Stimulated activated CD8-positive, alpha-beta memory T cell treated with anti-CD3 and anti-CD28 coated beads, Interleukin-4, amount 100 ng/mL, for 4 hours (primary cell): Measurements from ENCODE around the gene DUT.

Experiments used
- DNase-seq, 2 donors: peaks; one replicate each; pipeline ENCODE4 v3.0.0-alpha.2; 2020; ENCODE audit warnings: low read depth in 2 of 2, low spot score in 1 of 2

Gene DUT

DNA sequence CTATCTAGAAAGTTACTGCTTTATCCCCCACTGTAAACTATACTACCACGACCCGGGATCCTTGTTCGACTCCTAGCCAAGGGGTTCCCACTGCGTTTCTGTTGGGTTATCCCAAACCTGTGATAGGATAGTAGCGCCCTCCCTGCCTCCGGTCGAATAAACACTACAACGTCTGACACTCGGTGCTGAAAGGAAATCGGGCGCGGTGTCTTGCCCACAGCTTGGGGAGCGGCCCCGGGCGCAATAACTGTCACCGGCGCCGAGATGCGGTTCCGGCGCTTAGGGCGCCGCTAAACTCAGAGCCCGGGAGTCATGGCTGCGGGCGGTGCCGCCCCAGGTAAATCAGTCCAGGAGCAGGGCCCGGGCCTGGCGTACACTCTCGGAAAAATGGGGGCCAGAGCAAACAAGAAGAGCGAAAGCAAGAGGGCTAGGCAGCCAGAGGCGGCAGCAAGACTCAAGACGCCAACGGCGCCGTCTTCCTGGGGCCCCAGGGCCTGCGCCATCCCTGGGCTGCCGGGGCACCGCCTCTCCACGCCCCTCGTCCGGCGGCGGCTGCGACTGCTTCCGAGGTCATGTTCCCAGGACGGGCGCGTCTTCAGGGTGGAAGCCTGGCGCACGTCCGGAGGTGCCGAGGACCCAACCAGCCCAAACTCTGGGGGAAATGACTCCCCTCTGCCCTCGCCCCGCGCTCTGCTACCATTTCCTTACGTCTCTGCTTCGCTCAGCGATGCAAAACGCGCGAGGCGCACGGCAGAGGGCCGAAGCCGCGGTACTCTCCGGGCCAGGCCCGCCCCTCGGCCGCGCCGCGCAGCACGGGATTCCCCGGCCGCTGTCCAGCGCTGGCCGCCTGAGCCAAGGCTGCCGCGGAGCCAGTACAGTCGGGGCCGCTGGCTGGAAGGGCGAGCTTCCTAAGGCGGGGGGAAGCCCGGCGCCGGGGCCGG lies at the start of gene DUT:
DUT (plus strand) TSS at position 575 of the 941 bp plus-strand sequence; CDS start at position 662, 87 bp downstream.
- DNase-seq: peak; percentile 43 to 56

DNA sequence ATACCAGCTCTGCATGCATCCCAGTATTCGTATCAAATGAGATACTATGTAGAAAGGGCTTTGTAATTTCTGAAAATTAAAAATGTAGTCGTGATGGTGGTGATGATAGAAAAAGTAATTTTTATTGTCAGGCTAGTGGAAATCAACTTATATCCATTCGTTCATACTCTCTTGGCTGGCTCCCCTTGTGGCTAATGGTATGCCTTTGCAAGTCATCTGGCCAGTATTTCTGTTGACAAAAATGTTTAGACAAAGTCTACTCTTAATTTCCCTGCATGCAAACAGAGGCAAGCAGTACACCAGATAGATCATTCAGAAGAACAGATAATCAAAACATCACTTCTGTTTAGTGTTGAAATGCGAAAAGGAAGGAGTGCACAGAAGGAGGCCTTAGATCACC lies 49.6 kb upstream of the DUT start:
- no peak for DNase-seq

DNA sequence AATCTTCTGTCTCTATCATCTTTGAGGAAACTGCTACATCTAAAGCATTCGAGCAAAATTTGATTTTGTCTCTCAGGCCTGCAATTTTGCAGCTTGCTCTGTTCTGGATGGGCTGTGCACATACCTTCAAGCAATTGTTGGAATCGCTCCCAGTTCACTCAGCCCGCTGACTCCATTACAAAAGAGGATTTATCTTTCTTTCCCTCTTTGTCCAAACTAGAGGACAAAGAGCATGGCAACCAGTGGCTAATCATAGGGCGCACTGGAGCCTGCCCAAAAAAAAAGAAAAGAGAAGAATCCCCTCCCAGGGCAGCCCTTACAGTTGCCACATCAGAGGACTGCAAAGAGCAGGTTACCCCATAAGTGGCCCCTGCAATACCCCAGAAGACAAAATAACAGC lies 49.0 kb upstream of the DUT start:
- DNase-seq: no peak

GRCh38 chr15:48283396-48284145 lies 47.7 kb upstream of the DUT start:
- no peak for DNase-seq

DNA sequence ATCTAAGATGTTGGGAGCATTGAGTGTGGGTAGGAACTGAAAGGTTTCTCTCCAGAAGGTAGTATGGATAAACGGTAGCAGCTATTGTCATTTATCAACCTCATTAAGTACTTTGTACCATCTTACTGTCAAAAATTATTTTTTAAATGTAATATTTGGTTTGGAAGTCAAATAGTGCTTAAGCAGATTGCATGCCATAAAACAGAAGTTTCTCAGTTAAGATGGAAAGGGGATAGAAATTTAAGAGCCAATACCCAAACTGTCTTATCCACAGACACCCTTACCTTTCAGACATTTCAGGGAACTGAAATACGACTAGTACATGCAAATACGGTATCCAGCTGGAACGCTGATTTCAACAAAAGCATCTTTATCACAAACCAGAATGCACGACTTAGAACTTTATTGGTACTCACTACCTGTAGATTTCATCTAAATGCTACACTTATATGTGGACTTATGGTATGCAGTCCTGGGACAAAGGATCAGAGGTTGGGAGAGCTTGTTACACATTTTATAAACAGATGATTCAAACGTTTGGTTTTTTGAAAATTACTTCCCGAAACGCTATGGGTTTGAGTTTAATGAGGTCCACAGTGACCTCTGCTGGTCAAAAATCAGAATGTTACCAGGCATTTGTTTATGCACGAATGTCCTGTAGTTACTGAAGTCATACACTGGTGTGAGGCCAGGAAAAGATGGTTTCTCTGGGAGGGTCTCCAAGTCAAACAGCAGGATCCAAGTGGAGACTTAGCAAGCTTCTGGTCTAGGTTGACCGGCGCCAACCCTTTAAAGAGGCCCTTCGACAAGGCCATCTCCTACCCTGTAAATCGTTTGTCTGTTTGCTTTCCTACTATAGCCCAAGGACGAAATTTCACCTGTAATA lies 45.7 kb upstream of the DUT start:
- DNase-seq: no peak

GRCh38 chr15:48289628-48290027 lies 41.6 kb upstream of the DUT start:
- DNase-seq: no peak

- no peak for DNase-seq
Observed at GRCh38 chr15:48292458-48292857, 38.8 kb upstream of the DUT start.

DNA sequence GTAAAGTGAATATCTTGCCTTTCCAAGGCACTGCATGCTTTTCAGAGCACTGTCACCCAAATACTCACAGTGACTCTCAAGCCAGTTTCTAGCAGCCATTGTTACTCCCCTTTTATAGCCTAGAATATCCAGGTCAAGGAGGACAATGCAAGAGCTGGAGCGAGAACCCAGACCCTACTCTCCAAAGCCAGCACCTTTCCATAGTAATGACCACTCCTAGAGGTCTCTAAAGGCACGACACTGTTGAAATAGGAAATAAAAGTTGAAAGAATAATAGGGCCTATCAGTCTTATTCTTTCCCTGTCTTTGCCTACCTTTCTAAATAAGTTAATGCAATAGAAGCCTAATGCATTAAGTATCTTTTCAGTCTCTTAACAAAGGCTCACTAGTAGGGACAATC lies 33.6 kb upstream of the DUT start:
- DNase-seq: no peak

- no peak for DNase-seq
Observed at GRCh38 chr15:48298914-48299313, 32.3 kb upstream of the DUT start.

DNA sequence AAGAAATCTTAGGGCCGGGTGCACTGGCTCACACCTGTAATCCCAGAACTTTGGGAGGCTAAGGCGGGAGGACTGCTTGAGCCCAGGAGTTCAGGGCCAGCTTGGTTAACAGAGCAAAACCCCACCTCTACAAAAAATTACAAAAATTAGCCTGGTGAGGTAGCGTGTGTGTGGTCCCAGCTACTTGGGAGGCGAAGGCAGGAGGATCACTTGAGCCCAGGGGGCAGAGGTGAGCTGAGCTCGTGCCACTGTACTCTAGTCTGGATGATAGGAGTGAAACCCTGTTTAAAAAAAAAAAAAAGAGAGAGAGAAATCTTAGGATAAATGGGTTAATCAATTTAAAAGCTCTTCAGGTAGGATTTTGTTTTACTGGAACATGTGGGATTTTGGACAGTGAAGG lies 31.2 kb upstream of the DUT start:
- DNase-seq: no peak

- DNase-seq: no peak
Observed at GRCh38 chr15:48304398-48304797, 26.8 kb upstream of the DUT start.

- no peak for DNase-seq
Observed at GRCh38 chr15:48306639-48307038, 24.6 kb upstream of the DUT start.

DNA sequence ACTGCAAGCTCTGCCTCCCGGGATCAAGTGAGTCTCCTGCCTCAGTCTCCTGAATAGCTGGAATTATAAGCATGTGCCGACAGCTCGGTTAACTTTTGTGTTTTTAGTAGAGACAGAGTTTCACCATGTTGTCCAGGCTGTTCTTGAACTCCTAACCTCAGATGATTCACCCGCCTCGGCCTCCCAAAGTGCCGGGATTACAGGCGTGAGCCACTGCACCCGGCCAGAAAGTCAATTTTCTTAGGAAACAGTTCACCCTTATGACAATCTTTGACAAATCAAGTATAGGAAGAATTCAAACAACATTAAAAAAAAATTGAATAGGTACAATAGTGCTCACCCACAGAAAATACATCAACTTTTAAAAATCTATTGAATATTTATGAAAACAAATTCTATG lies 23.6 kb upstream of the DUT start:
- DNase-seq: no peak

DNA sequence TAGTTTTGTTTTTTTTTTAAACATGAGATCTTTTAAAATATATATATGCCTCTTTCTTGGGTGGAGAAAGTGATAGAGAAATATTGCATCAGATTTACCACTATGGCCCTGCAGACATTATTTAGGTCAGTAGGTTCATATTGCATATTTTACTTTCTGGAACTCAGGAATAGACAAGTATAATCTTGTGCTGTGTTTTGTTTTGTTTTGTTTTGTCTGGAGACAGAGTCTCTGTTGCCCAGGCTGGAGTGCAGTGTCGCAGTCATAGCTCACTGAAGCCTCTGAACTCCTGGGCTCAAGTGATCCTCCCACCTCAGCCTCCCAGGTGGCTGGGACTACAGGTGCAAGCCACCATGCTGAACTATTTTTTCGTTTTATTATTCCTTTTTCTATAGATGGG lies 21.5 kb upstream of the DUT start:
- no peak for DNase-seq

DNA sequence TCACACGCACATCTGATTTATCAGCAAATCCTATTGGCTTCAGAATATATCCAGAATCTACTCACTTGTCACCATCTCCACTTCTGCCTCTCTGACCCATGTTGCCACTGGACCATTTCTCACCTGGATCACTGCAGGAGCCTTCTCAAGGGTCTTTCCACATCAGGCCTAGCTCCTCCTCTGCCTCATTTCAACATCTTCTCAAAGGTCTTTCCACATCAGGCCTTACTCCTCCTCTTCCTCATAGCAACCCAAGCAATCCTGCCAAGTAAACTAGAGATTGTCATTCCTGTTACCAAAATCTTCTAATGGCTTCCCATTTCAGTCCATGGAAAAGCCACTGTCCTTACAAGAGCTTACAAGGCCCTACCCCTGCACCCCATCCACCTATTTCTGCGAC lies 18.0 kb upstream of the DUT start:
- no peak for DNase-seq

- no peak for DNase-seq
Observed at GRCh38 chr15:48315041-48315440, 16.2 kb upstream of the DUT start.

DNA sequence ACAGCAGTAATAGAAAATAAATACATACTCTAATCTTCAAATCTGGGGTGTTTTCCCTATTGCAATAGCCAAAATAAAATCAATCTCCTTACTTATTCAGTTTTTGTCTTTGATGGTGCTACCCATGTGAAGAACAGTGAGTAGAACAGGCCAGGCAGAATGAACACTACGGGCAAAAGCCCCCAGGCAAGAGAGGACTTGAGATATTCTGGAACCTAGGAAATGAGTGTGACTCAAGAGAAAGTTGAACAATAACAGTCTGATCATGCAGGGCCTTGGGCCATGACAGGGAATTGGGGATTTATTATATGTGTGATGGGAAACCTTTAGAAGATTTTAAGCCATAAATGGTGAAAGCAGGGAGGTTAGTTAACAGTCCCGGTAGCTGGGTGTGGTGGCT lies 14.0 kb upstream of the DUT start:
- no peak for DNase-seq

DNA sequence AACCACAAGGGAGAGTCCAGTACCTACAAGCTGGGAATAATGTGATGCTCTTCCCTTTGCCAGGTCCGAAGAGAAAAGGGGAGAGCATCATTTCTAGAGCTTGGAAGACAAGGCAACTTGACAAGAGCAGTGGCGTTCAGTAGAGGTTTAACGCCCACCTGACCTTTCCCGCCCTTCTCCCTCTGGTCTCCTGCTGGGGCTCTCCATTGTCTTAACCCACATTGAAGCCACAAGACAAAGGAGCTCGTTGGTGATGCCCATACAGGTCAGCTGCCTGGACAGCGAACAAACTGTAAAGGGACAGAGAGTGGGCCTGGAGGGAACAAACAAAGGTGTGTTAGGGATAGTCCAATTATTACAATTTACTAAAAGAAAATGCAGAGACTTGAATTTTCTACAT lies 13.1 kb upstream of the DUT start:
- DNase-seq: no peak

DNA sequence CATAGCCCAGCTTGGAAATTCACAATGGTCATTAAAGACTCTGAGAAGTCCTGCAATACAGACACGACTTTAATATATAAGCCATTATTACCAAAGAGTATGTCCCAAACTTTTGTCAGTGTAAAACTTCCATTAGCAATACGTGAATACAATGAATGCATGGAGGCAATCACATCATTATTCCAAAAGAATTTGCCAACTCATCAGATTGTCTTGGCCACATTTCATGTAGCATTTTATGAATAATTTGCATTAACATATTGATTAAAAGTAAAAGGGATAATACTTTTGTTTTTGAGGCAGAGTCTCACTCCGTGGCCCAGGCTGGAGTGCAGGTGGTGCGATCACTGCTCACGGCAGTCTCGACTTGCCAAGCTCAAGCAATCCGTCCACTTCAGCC lies 7.9 kb upstream of the DUT start:
- no peak for DNase-seq

DNA sequence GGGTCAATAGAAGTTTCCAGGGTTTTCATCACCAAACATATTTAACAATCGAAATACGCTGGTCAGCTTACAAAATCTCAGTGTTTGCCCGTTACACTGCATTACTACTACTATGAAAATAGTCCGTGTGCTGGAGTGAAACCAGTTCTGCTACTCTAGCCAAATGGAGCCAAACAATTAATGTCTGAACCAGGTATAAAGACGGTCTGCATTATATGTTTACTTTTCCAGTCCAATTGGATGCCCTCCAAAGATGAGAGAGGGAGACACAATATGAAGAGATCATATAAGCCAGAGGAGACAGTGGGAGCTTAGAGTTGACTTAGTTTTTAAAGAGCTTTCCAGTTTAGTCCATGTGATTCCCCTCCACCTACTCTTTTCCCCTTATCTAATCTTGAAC lies 6.3 kb upstream of the DUT start:
- no peak for DNase-seq

- DNase-seq: no peak
Observed at GRCh38 chr15:48325400-48325799, 5.8 kb upstream of the DUT start.
